Endothelial cell of umbilical vein (primary cell): ENCODE results near the gene FOXRED2. TPM values are rescaled to one million over a fixed set of nuclear protein-coding genes. Genes with fewer than 3 reads are reported as not detected.
A peak's percentile ranks its signal among the peaks of the same experiment; 100 is the strongest.

Experiments used
- BruUV-seq: library from RNA; stranded (reverse); fragments of 400-500 nt; replicated peaks from 2 replicates; lab custom pipeline; 2021; lab: Mats Ljungman, UMichigan
- CTCF ChIA-PET: fragments of 300-600, 350-600 bp; sonication (Branson Sonifier 250); formaldehyde crosslinking; loops from one replicate; lab custom pipeline; 2021; ENCODE audit warnings: antibody characterized with exemption, inconsistent platforms; lab: Charles Lee
- POLR2A ChIA-PET: fragments of 300-600, 350-600 bp; sonication (Branson Sonifier 250); formaldehyde crosslinking; loops from one replicate; lab custom pipeline; 2021; ENCODE audit warnings: antibody characterized with exemption, inconsistent platforms; lab: Charles Lee
- DNase-seq: peaks from one replicate; pipeline ENCODE4 v3.0.0-alpha.2; 2011; ENCODE audit warnings: low read depth, low spot score
- FAIRE-seq: peaks from 2 replicates; lab custom pipeline; 2011; peaks lifted over from hg19 to GRCh38; lab: Jason Lieb, UNC
- H2AFZ ChIP-seq: 2 replicates; pipeline ENCODE4 v1.6.0; 2012; ENCODE audit warnings: low read depth, low read length, control low read depth, inconsistent platforms
- H3K27ac ChIP-seq: 2 replicates; pipeline ENCODE4 v1.5.1; 2011; ENCODE audit warnings: low read depth, mild to moderate bottlenecking, control low read depth, low read length, moderate library complexity; ENCODE audit not compliant: insufficient read depth
- H3K27me3 ChIP-seq, 2 experiments: 2 replicates each; pipeline versions ENCODE4 v1.6.0 to v1.6.1; 2011; ENCODE audit warnings: low read length in 2 of 2, mixed read lengths in 1 of 2; ENCODE audit not compliant: control insufficient read depth in 2 of 2, insufficient read depth in 2 of 2
- H3K36me3 ChIP-seq, 2 experiments: 2 replicates in 1 of 2; 3 replicates in 1 of 2; pipeline ENCODE4 v1.5.1; 2011; ENCODE audit warnings: low read length in 2 of 2, mild to moderate bottlenecking in 1 of 2, moderate library complexity in 1 of 2; ENCODE audit not compliant: control insufficient read depth in 2 of 2, insufficient read depth in 2 of 2; ENCODE audit errors: extremely low read depth in 1 of 2
- H3K4me1 ChIP-seq: 3 replicates; pipeline ENCODE4 v1.5.1; 2011; ENCODE audit warnings: mild to moderate bottlenecking, low read length; ENCODE audit not compliant: control insufficient read depth, insufficient read depth; ENCODE audit errors: extremely low read depth
- H3K4me2 ChIP-seq: 2 replicates; pipeline ENCODE4 v1.6.1; 2011; ENCODE audit warnings: low read length, control low read depth, mixed read lengths; ENCODE audit not compliant: insufficient read depth
- H3K4me3 ChIP-seq, 3 experiments: fragments of 200-600 bp in 1 of 3; sonication (generic), shearing (Covaris generic) in 1 of 3; replicated peaks in 1 of 3; 2 replicates each; pipeline ENCODE4 v1.5.1; 2011 to 2016; ENCODE audit warnings: control low read depth in 3 of 3, low read length in 3 of 3, mild to moderate bottlenecking in 2 of 3, inconsistent platforms in 1 of 3, low read depth in 1 of 3, moderate library complexity in 1 of 3; ENCODE audit not compliant: insufficient read depth in 1 of 3
- H3K79me2 ChIP-seq: 2 replicates; pipeline ENCODE4 v1.6.0; 2012; ENCODE audit warnings: low read length, inconsistent platforms; ENCODE audit not compliant: control insufficient read depth, insufficient read depth
- H3K9ac ChIP-seq: replicated peaks from 2 replicates; pipeline ENCODE3; 2011; ENCODE audit warnings: low read length, control low read depth; ENCODE audit not compliant: insufficient read depth; ENCODE audit errors: extremely low read depth
- H3K9me1 ChIP-seq: replicated peaks from 3 replicates; pipeline ENCODE4 v1.6.0; 2011; ENCODE audit warnings: mild to moderate bottlenecking, low read length; ENCODE audit not compliant: control insufficient read depth, insufficient read depth; ENCODE audit errors: extremely low read depth
- H3K9me3 ChIP-seq: replicated peaks from 2 replicates; pipeline ENCODE4 v1.5.1; 2012; ENCODE audit warnings: low read length, inconsistent platforms; ENCODE audit not compliant: control insufficient read depth, insufficient read depth
- H4K20me1 ChIP-seq: replicated peaks from 2 replicates; pipeline ENCODE3; 2011; ENCODE audit warnings: mild to moderate bottlenecking, low read length; ENCODE audit not compliant: control insufficient read depth, insufficient read depth; ENCODE audit errors: extremely low read depth
- EZH2 ChIP-seq: IDR thresholded peaks from 2 replicates; pipeline ENCODE4 v1.6.1; 2012; ENCODE audit warnings: borderline replicate concordance, low read depth, mild to moderate bottlenecking, moderate library complexity, low read length, inconsistent platforms; ENCODE audit not compliant: severe bottlenecking
- FOS ChIP-seq: IDR thresholded peaks from 2 replicates; pipeline ENCODE4 v1.6.1; 2011; ENCODE audit warnings: mild to moderate bottlenecking, low read length, moderate library complexity, borderline replicate concordance; ENCODE audit not compliant: insufficient read depth
- MYC ChIP-seq: IDR thresholded peaks from one replicate; pipeline ENCODE4 v1.6.1; 2011; ENCODE audit warnings: mild to moderate bottlenecking, low read depth, low read length
- POLR2A ChIP-seq: IDR thresholded peaks from 2 replicates; pipeline ENCODE4 v1.6.1; 2012; ENCODE audit warnings: low read depth, mild to moderate bottlenecking, control low read depth, low read length
- POLR2AphosphoS5 ChIP-seq: IDR thresholded peaks from 2 replicates; pipeline ENCODE4 v1.6.1; 2012; ENCODE audit warnings: low read depth, mild to moderate bottlenecking, control low read depth, low read length, moderate library complexity; ENCODE audit not compliant: insufficient read depth
- dilution Hi-C: fragments of 300-500 bp; cut with MboI; formaldehyde crosslinking; loops from one replicate; pipeline ENCODE4 v1.15.0; 2019; ENCODE audit warnings: low sequenced_read_pairs; ENCODE audit not compliant: extremely low pct_ligation_motif_present
- intact Hi-C: fragments of 100-400 bp; cut with micrococcal nuclease; formaldehyde crosslinking; loops from one replicate; pipeline ENCODE4 v1.10.0; 2022
- polyA plus RNA-seq, 4 experiments: library from polyadenylated mRNA; depleted of rRNA in 3 of 4; stranded (reverse) in 3 of 4; unstranded in 1 of 4; fragments of >200 nt; gene quantifications; 2 replicates each; pipeline versions ENCODE4 v1.2.1 to v1.2.3, GENCODE V29; 2011 to 2012; ENCODE audit warnings: missing spikeins in 1 of 4
- total RNA-seq: library from RNA; stranded (reverse); gene quantifications from 2 replicates; pipeline ENCODE4 v1.2.3, GENCODE V29; 2021

Gene FOXRED2
- total and polyA plus RNA-seq, 2 donors (not counting 3 experiments of a cell fraction or from before 2014, with no cell fraction given): 8.4 to 20.4 TPM

DNA sequence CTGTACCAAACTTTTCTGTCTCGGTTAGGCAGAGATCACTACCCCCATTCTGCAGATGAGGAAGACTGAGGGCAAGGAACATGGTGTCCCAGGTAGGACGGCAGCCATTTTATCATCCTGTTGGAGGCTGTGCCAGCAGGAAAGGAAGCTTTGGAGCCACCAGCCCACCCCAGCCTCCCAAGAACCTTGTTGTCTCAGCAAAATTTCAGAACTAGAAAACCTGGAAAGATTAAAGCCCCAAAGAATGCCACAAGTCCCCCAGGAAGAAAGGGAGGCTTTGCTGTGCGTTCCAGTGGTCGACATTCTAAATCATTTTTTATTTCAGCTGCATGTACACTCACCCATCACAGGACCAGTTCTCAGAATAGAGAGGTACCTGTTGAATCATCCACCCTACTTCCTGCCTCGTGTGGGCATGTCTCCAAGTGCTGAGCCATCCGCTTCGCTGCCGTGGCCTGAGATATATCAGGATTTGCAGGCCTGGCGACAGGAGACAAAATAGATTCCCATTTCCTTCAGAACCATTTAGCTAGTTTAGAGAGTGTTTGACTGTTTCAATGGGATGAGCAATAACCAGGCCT, 35.1 kb upstream of the FOXRED2 start:
- Histone ChIP-seq H3K4me3 (no peak overlapping the region), H3K27ac (peak overlapping the region; percentile 54), H3K9ac (no peak overlapping the region), H4K20me1 (no peaks in the 10 kb centered on the region), H2AFZ (peak overlapping the region; percentile 32), H3K4me1 (peaks cover 21% of the 10 kb centered on the region), H3K9me1 (no peaks in the 10 kb centered on the region), H3K79me2 (no peaks in the 10 kb centered on the region), H3K27me3 (peaks cover 5 to 6% of the 10 kb centered on the region in 2 experiments), H3K4me2 (no peak overlapping the region), H3K36me3 (no peaks in the 10 kb centered on the region), H3K9me3 (no peaks in the 10 kb centered on the region)
- dilution Hi-C loops: no loop called here
- POLR2A ChIA-PET: no interaction called here
- intact Hi-C loops: loop anchor here (1.0 to 5.0 kb wide), 2 partner anchors 215 to 234 kb away; partner anchors contain the start of gene IFT27
- DNase-seq (peak; percentile 67), FAIRE-seq (peak; percentile 95)
- CTCF ChIA-PET: interaction anchor here (0.8 to 2.1 kb wide), 3 partner anchors 12 to 314 kb away, joined by 3 to 7 read pairs (median 6); partner anchors contain the start of gene EIF3D
- TF ChIP-seq EZH2 (no peak), MYC (peak; percentile 13), POLR2AphosphoS5 (peak; percentile 51), FOS (peak; percentile 73)
- BruUV-seq: no TSS peak

GRCh38 chr22:36540867-36541642, 34.2 kb upstream of the FOXRED2 start:
- Histone ChIP-seq H3K4me1 (peaks cover 17% of the 10 kb centered on the region), H3K4me3 (no peak overlapping the region), H3K4me2 (no peak overlapping the region), H3K27ac (no peak overlapping the region), H3K9me3 (no peaks in the 10 kb centered on the region), H4K20me1 (no peaks in the 10 kb centered on the region), H3K27me3 (peaks cover 5 to 6% of the 10 kb centered on the region in 2 experiments), H3K9me1 (no peaks in the 10 kb centered on the region), H2AFZ (no peak overlapping the region), H3K36me3 (no peaks in the 10 kb centered on the region), H3K9ac (no peak overlapping the region), H3K79me2 (no peaks in the 10 kb centered on the region)
- BruUV-seq: no TSS peak
- no peak for TF ChIP-seq POLR2A
- TF ChIP-seq FOS: no peak
- TF ChIP-seq EZH2: no peak
- ChIA-PET POLR2A (no interaction called here), CTCF (interaction anchor here (0.8 to 2.1 kb wide), 4 partner anchors 10 to 315 kb away, joined by 3 to 7 read pairs (median 4); partner anchors contain the start of gene EIF3D)
- intact Hi-C loops: loop anchor here (5.0 kb wide), 1 partner anchor 216 kb away; no protein-coding TSS in a partner anchor
- dilution Hi-C loops: no loop called here
- FAIRE-seq: peak; percentile 64
- no peak for DNase-seq
